A673 (cell line): ENCODE results near the gene DDX21.
"Not testable (repeated sequence)": the region's sequence is repeated elsewhere in the genome, so short reads cannot be mapped to it uniquely, and the experiment has no call there.

Source experiments
- EZH2 ChIP-seq: fragments of 200-600 bp; sonication (generic); IDR thresholded peaks from 2 replicates; pipeline ENCODE4 v1.6.1; 2017; ENCODE audit warnings: borderline replicate concordance, low read depth, mild to moderate bottlenecking, mixed read lengths, antibody characterized with exemption, low read length; ENCODE audit not compliant: poor library complexity, severe bottlenecking
- TF ChIP-seq, protein P1 (sequence below): fragments of 300-800, 200-600 bp; sonication (generic); conservative IDR thresholded peaks from 2 replicates; pipeline ENCODE4 v1.5.1; 2017; ENCODE audit warnings: low read depth, mild to moderate bottlenecking, antibody characterized with exemption, low read length, moderate library complexity, mixed read lengths

DNA sequence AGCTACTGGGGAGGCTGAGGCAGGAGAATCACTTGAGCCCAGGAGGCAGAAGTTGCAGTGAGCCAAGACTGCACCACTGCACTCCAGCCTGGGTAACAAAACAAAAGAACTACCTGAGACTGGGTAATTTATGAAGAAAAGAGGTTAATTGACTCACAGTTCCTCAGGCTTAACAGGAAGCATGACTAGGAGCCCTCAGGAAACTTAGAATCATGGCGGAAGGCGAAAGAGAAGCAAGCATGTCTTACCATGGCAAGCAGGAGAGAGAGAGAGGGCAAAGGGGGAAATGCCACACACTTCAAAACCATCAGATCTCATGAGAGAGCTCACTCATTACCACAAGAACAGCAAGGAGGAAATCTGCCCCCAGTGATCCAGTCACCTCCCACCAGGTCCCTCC lies 56.8 kb downstream of the DDX21 start:
- TF ChIP-seq, protein P1, sequence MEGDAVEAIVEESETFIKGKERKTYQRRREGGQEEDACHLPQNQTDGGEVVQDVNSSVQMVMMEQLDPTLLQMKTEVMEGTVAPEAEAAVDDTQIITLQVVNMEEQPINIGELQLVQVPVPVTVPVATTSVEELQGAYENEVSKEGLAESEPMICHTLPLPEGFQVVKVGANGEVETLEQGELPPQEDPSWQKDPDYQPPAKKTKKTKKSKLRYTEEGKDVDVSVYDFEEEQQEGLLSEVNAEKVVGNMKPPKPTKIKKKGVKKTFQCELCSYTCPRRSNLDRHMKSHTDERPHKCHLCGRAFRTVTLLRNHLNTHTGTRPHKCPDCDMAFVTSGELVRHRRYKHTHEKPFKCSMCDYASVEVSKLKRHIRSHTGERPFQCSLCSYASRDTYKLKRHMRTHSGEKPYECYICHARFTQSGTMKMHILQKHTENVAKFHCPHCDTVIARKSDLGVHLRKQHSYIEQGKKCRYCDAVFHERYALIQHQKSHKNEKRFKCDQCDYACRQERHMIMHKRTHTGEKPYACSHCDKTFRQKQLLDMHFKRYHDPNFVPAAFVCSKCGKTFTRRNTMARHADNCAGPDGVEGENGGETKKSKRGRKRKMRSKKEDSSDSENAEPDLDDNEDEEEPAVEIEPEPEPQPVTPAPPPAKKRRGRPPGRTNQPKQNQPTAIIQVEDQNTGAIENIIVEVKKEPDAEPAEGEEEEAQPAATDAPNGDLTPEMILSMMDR = not testable (repeated sequence)
- TF ChIP-seq EZH2 = not testable (repeated sequence)
